Tibial artery (tissue), 4 donors: ENCODE data around the gene ABI2.
"Not testable (repeated sequence)": the region's sequence is repeated elsewhere in the genome, so short reads cannot be mapped to it uniquely, and the experiment has no call there.

Source experiments
- DNase-seq, 2 donors: peaks; one replicate each; pipeline ENCODE4 v3.0.0-alpha.2; 2019
- H3K27ac ChIP-seq, 2 donors: fragments of 200-600 bp; sonication (generic) in 1 of 2; 1 replicate in 1 of 2; 2 replicates in 1 of 2; pipeline ENCODE4 v1.5.1; 2018 to 2019; ENCODE audit warnings: mild to moderate bottlenecking in 1 of 2
- H3K27me3 ChIP-seq, 2 donors: fragments of 200-600 bp; sonication (generic) in 1 of 2; one replicate each; pipeline versions ENCODE4 v1.5.1 to v1.6.0; 2016 to 2019
- H3K36me3 ChIP-seq, 3 donors: fragments of 200-600 bp; sonication (generic) in 2 of 3; one replicate each; pipeline ENCODE4 v1.5.1; 2016 to 2019; ENCODE audit warnings: mild to moderate bottlenecking in 2 of 3
- H3K4me1 ChIP-seq, 4 donors: fragments of 200-600 bp; sonication (generic) in 2 of 4; 1 replicate in 3 of 4; 2 replicates in 1 of 4; pipeline ENCODE4 v1.5.1; 2016 to 2019
- H3K4me3 ChIP-seq, 2 donors: fragments of 200-600 bp; sonication (generic) in 1 of 2; 1 replicate in 1 of 2; 2 replicates in 1 of 2; pipeline ENCODE4 v1.5.1; 2018 to 2019; ENCODE audit warnings: mild to moderate bottlenecking in 2 of 2
- H3K9me3 ChIP-seq, 3 donors: fragments of 200-600 bp; sonication (generic) in 1 of 3; one replicate each; pipeline ENCODE4 v1.5.1; 2016 to 2019
- intact Hi-C: fragments of 100-400 bp; cut with DNase I; formaldehyde crosslinking; loops from one replicate; pipeline ENCODE4 v1.15.0; 2023; ENCODE audit warnings: low total_unique reads
- TF ChIP-seq, protein P1 (sequence below), 2 experiments: fragments of 200-600 bp in 1 of 2; fragments of 450-650 bp in 1 of 2; IDR thresholded peaks; one replicate each; pipeline ENCODE4 v1.5.1; 2017 to 2019; ENCODE audit warnings: antibody characterized with exemption in 2 of 2, mild to moderate bottlenecking in 1 of 2, moderate library complexity in 1 of 2

ABI2 gene

DNA sequence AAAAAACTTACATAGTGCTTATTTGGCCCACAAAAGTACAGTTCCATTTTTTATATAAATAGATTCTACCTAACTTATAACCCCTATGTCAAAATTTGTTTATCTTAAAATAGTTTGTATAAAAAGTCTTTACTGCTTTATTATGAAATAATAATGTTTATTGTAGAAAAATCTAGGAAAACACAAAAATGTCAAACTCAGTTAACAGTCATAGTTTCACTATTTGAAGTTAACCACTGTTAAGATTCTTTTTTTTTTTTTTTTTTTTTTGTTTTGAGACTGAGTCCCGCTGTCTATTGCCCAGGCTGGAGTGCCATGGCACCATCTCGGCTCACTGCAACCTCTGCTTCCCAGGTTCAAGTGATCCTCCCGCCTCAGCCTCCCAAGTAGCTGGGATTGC lies 26.5 kb upstream of the ABI2 start:
- Histone ChIP-seq H3K4me1 (no peaks in the 10 kb centered on the region), H3K27me3 (no peaks in the 10 kb centered on the region), H3K36me3 (peaks cover 26 to 62% (median 43%) of the 10 kb centered on the region in 3 donors), H3K4me3 (no peak overlapping the region), H3K27ac (no peak overlapping the region), H3K9me3 (no peaks in the 10 kb centered on the region)
- TF ChIP-seq, protein P1, sequence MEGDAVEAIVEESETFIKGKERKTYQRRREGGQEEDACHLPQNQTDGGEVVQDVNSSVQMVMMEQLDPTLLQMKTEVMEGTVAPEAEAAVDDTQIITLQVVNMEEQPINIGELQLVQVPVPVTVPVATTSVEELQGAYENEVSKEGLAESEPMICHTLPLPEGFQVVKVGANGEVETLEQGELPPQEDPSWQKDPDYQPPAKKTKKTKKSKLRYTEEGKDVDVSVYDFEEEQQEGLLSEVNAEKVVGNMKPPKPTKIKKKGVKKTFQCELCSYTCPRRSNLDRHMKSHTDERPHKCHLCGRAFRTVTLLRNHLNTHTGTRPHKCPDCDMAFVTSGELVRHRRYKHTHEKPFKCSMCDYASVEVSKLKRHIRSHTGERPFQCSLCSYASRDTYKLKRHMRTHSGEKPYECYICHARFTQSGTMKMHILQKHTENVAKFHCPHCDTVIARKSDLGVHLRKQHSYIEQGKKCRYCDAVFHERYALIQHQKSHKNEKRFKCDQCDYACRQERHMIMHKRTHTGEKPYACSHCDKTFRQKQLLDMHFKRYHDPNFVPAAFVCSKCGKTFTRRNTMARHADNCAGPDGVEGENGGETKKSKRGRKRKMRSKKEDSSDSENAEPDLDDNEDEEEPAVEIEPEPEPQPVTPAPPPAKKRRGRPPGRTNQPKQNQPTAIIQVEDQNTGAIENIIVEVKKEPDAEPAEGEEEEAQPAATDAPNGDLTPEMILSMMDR (IDR thresholded peaks at IDR 0.05): no peak
- intact Hi-C loops: no loop called here
- DNase-seq: no peak

DNA sequence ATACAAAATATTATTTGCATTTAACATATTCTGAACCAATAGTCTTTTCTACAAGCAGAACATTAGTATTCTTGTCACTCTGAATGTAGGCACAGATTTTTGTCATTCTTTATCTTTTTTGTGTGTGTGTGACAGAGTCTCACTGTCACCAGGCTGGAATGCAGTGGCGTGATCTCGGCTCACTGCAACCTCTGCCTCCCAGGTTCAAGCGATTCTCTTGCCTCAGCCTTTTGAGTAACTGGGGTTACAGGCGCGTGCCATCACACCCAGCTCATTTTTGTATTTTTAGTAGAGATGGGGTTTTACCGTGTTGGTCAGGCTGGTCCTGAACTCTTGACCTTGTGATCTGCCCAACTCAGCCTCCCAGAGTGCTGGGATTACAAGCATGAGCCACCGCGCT lies 25.6 kb upstream of the ABI2 start:
- H3K9me3 ChIP-seq, H3K27ac ChIP-seq, H3K27me3 ChIP-seq, intact Hi-C loops, DNase-seq, H3K4me1 ChIP-seq, H3K4me3 ChIP-seq: not testable (repeated sequence)
- H3K36me3 ChIP-seq: peaks cover 27 to 61% (median 40%) of the 10 kb centered on the region in 3 donors

DNA sequence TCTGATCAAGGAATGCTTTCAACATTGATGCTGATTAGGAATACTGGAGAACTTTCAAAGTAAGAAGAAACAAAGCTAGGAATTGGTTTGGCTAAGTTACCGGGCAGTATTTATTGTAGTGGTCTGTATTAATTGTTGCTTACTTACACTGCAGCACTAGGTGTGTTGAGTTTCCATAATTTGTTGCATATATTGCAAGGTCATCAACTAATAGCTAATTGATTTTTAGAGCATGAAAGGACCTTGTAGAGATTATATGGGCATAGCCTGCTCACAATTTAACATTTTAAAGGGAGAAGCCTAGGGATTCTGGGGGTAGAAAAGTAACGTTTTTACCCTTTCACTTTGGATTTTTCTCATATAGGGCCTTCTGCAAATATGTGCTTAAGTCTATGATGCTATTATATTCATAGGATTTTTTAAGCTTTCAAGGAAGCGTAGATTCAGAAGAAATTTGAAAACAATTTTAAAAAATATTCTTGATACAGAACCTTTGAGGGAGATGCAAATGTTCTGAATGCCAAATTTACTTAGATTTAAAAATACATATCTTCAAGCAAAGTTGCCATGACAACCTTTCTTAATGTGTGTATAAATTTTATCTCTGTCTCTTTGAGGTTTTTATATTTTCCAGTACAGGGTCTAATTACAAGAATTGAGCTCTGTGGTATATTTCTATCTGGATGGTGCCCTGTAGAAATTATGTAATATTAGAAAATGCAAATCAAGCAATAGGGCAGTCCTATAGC lies 17.3 kb upstream of the ABI2 start:
- TF ChIP-seq, protein P1 (IDR thresholded peaks at IDR 0.05): no peak
- H3K4me1 ChIP-seq: no peaks in the 10 kb centered on the region
- no peak overlapping the region for H3K27ac ChIP-seq
- H3K27me3 ChIP-seq: no peaks in the 10 kb centered on the region
- H3K9me3 ChIP-seq: no peaks in the 10 kb centered on the region
- intact Hi-C loops: no loop called here
- H3K36me3 ChIP-seq: peaks cover 11 to 19% (median 13%) of the 10 kb centered on the region in 3 donors
- no peak overlapping the region for H3K4me3 ChIP-seq
- no peak for DNase-seq

DNA sequence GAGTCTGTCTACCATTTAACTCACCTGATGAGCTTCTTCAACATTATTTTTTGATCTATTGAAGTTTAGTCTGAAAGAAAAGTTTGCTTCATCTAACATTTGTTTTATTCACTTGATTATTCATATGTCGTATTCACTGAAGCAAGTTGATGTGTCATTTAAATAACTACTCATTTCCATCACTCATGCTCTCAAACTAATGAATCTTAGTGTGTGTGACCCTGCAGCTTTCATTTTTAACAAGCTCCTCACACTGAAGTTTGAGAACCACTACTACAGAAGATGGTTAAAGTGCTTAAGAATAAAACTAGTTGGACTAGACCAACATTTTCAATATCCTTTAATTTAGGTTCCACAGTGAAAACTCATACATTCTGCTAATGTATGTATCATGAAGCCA lies 1.8 kb upstream of the ABI2 start:
- Histone ChIP-seq H3K9me3 (no peaks in the 10 kb centered on the region), H3K4me1 (peaks cover 0 to 27% (median 10%) of the 10 kb centered on the region in 4 donors), H3K36me3 (no peaks in the 10 kb centered on the region), H3K27me3 (no peaks in the 10 kb centered on the region), H3K4me3 (no peak overlapping the region), H3K27ac (no peak overlapping the region)
- TF ChIP-seq, protein P1 (IDR thresholded peaks at IDR 0.05): no peak
- intact Hi-C loops: no loop called here
- no peak for DNase-seq

DNA sequence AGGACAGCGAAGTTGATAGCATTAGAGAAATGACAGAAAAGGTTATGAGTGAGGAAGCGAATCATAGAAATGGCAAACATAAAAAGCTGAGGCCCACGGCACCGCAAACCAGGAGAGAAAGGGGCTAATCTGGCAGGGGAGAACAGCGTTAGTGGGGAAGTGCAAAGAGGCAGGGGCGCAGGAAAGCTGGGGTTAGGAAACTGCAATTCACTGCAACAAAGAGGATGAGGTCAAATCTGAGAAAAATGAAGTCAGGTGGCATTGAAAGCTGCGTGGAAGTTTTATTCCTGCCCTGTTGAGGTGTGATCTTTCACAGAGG lies 653 bp upstream of the ABI2 start:
- peaks cover 0 to 27% (median 10%) of the 10 kb centered on the region in 4 donors for H3K4me1 ChIP-seq
- no peak for DNase-seq
- intact Hi-C loops: no loop called here
- H3K27ac ChIP-seq: peak overlapping the region; percentile 85 to 90
- peak overlapping the region; percentile 96 to 99 for H3K4me3 ChIP-seq
- TF ChIP-seq, protein P1 (IDR thresholded peaks at IDR 0.05): no peak
- no peaks in the 10 kb centered on the region for H3K9me3 ChIP-seq
- H3K36me3 ChIP-seq: no peaks in the 10 kb centered on the region
- H3K27me3 ChIP-seq: no peaks in the 10 kb centered on the region

DNA sequence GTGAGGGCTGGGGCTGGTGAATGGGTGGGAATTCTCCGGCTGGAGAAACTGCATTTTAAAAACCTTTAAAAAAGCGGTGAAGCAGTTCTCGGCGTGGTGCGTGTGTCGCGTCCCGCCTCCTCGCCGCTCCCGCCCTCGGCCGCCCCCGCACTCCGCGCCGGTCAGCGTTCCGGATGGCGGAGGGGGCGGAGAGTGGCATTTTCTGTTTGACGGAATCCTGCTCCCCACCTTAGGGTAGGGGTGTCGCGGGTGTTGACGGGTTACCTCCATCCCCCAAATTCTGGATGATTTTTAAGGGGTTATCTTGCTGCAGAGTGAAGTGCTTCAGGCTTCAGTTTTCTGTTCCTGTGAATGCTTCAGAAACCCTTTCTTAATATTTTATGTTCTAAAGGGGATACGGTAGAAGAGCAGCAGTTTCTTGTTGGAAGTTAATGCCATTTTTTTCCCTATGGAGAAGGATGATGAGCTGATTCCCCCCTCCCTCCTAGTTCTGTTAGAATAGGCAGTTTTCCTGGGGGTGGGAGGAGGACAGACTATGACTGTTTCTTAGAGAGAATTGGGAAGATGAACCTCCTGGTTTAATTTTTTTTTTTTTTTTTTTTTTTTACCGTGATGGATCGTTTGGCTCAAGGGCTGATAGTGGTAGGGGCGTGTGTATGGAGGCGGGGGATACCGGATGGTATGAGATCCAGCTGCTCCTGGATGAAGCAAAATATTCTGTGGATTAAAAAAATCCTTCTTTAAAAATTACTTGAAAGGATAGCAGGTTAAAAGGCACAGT lies 756 bp downstream of the ABI2 start:
- no peaks in the 10 kb centered on the region for H3K27me3 ChIP-seq
- no peaks in the 10 kb centered on the region for H3K36me3 ChIP-seq
- peak in 1 of 2 donors; percentile 72 for DNase-seq
- H3K9me3 ChIP-seq: no peaks in the 10 kb centered on the region
- peaks cover 0 to 27% (median 10%) of the 10 kb centered on the region in 4 donors for H3K4me1 ChIP-seq
- TF ChIP-seq, protein P1 (IDR thresholded peaks at IDR 0.05): no peak
- peak overlapping the region; percentile 96 to 99 for H3K4me3 ChIP-seq
- intact Hi-C loops: no loop called here
- peak overlapping the region; percentile 85 to 90 for H3K27ac ChIP-seq
